ENCODE data around the gene IFT74.

DNA sequence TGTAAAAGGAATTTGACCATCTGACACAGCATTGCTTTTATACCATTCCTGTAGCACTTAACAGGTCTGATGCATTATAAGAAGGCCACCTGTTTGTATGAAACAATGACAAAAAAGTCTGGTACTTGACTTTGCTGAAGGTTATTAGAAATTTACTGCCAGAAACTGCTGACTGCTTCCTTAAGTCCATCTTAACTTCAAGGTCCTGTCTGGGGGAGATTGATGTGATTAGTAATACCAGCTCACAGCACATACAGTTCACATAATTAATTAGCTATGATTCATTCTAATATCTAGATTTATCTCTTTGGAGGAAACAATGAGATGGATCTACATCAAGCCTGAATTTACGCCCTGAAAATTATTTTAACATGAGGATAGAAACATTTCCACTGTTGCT, 103.2 kb downstream of the IFT74 start:
- TF ChIP-seq CTCF (IDR thresholded peaks at IDR 0.05; ENCODE audit: low read depth, low read length) (no peak), EZH2phosphoT487 (IDR thresholded peaks at IDR 0.05; ENCODE audit: low read depth) (no peak)

Data from OCI-LY3 (cell line).